Spleen (tissue), 11 donors: ENCODE data around the gene CFLAR. TPM values are rescaled to one million over a fixed set of nuclear protein-coding genes. Genes with fewer than 3 reads are reported as not detected.
"Not testable (repeated sequence)": the region's sequence is repeated elsewhere in the genome, so short reads cannot be mapped to it uniquely, and the experiment has no call there.

Experiments
- DNase-seq: peaks from one replicate; pipeline ENCODE4 v3.0.0-alpha.2; 2020
- H3K27ac ChIP-seq, 8 donors: fragments of 200-600 bp; sonication (generic) in 7 of 8; 1 replicate in 4 of 8; 2 replicates in 4 of 8; pipeline versions ENCODE4 v1.5.0 to v1.8.0; 2016 to 2021; ENCODE audit warnings: inconsistent platforms in 4 of 8, mild to moderate bottlenecking in 4 of 8, moderate library complexity in 1 of 8
- H3K27me3 ChIP-seq, 7 donors: fragments of 200-600 bp; sonication (generic) in 6 of 7; replicated peaks in 1 of 7; 1 replicate in 4 of 7; 2 replicates in 3 of 7; pipeline versions ENCODE4 v1.5.0 to v1.8.0; 2016 to 2021; ENCODE audit warnings: inconsistent platforms in 3 of 7, mild to moderate bottlenecking in 1 of 7
- H3K36me3 ChIP-seq, 6 donors: fragments of 200-600 bp; sonication (generic) in 5 of 6; 1 replicate in 4 of 6; 2 replicates in 2 of 6; pipeline versions ENCODE4 v1.5.0 to v1.8.0; 2016 to 2021; ENCODE audit warnings: inconsistent platforms in 2 of 6
- H3K4me1 ChIP-seq, 6 donors: fragments of 200-600 bp; sonication (generic) in 5 of 6; 1 replicate in 3 of 6; 2 replicates in 3 of 6; pipeline versions ENCODE4 v1.5.0 to v1.8.0; 2016 to 2021; ENCODE audit warnings: inconsistent platforms in 3 of 6
- H3K4me3 ChIP-seq, 8 donors: fragments of 200-600 bp; sonication (generic) in 7 of 8; 1 replicate in 4 of 8; 2 replicates in 4 of 8; pipeline versions ENCODE4 v1.5.0 to v1.8.0; 2016 to 2021; ENCODE audit warnings: inconsistent platforms in 4 of 8, mild to moderate bottlenecking in 4 of 8, moderate library complexity in 2 of 8
- H3K9me3 ChIP-seq, 8 donors: fragments of 200-600 bp; sonication (generic) in 7 of 8; 1 replicate in 4 of 8; 2 replicates in 4 of 8; pipeline versions ENCODE4 v1.5.0 to v1.8.0; 2016 to 2021; ENCODE audit warnings: inconsistent platforms in 4 of 8
- CTCF ChIP-seq, 11 experiments: fragments of 200-600 bp in 7 of 11; fragments of 450-650 bp in 4 of 11; sonication (generic) in 4 of 11; IDR thresholded peaks in 8 of 11; conservative IDR thresholded peaks in 3 of 11; 1 replicate in 7 of 11; 2 replicates in 4 of 11; pipeline versions ENCODE4 v1.4.0 to v1.8.0; 2016 to 2021; ENCODE audit warnings: antibody characterized with exemption in 11 of 11, inconsistent platforms in 4 of 11, mild to moderate bottlenecking in 1 of 11
- POLR2A ChIP-seq, 3 donors: fragments of 450-650 bp; IDR thresholded peaks; one replicate each; pipeline ENCODE4 v1.5.1; 2017; ENCODE audit warnings: antibody characterized with exemption in 3 of 3, mild to moderate bottlenecking in 1 of 3
- POLR2AphosphoS5 ChIP-seq, 3 donors: sonication (generic); formaldehyde crosslinking; IDR thresholded peaks; one replicate each; pipeline ENCODE4 v1.5.1; 2017; ENCODE audit warnings: antibody characterized with exemption in 3 of 3
- WGBS, 5 donors: extraction: QIAGEN DNeasy Blood & Tissue Kit in 3 of 5; methylation state at CpG; one replicate each; pipeline versions ENCODE4 v1.1.5 to v1.1.7; 2013 to 2018; 5-methylcytosine and 5-hydroxymethylcytosine counted together
- intact Hi-C: fragments of 100-400 bp; cut with DNase I; formaldehyde crosslinking; loops from one replicate; pipeline ENCODE4 v1.15.0; 2023; ENCODE audit warnings: low total_unique reads
- polyA plus RNA-seq, 3 donors: library from polyadenylated mRNA; stranded (reverse); fragments of 200-250 nt; gene quantifications; one replicate each; pipeline ENCODE4 v1.2.1, GENCODE V29; 2013
- total RNA-seq, 7 donors: library from RNA; depleted of rRNA in 3 of 7; stranded (reverse); fragments of >200 nt in 3 of 7; fragmentation: NEBNext Ultra II Directional in 4 of 7; extraction: Animal tissue kit (Norgen Biotek cat#: 25700) in 4 of 7; gene quantifications; one replicate each; pipeline versions ENCODE4 v1.1.0 to v1.2.1, GENCODE V29; 2016 to 2021
- donor health status: healthy with polysubstance abuse.
- donor health status: DM: no; HTN: no; CAD: no; lungs with moderate emphysema.
- donor health status: DM: no; HTN: no; CAD: no.
- donor health status: Bipolar disorder and iron deficiency.
- donor health status: healthy.
- donor health status: DM: no; HTN: no; CAD: no.
- donor health status: DM: yes; HTN: yes; CAD: no.

CFLAR gene
- total and polyA plus RNA-seq, 10 donors, result 64.0 to 511 (median 360) TPM

- Histone ChIP-seq H3K36me3 (peaks cover 0 to 27% (median 15%) of the 10 kb centered on the region in 6 donors), H3K27me3 (no peaks in the 10 kb centered on the region), H3K9me3 (no peaks in the 10 kb centered on the region), H3K4me1 (peaks cover 5 to 77% (median 56%) of the 10 kb centered on the region in 6 donors), H3K27ac (peak overlapping the region; percentile 1 to 86 (median 85)), H3K4me3 (peak overlapping the region; percentile 43 to 65 (median 53))
- intact Hi-C loops, result loop anchor here (2.0 kb wide), 1 partner anchor 49 kb away; no protein-coding TSS in a partner anchor
- TF ChIP-seq CTCF (IDR thresholded peaks at IDR 0.05 in 8 of 11, conservative IDR thresholded peaks at IDR 0.05 in 3 of 11), result no peak
- TF ChIP-seq POLR2AphosphoS5 (IDR thresholded peaks at IDR 0.05), result no peak
- no peak for TF ChIP-seq POLR2A (IDR thresholded peaks at IDR 0.05)
- DNase-seq, result no peak
- 1 to 7% (median 4%) methylated on average over 4 of the region's 4 CpGs for WGBS, 5 donors
These were observed 67.4 kb downstream of the CFLAR start for GRCh38 chr2:201183365-201183727.

- not testable (repeated sequence) for H3K27me3 ChIP-seq, DNase-seq, H3K9me3 ChIP-seq
- peaks cover 0 to 32% (median 17%) of the 10 kb centered on the region in 6 donors for H3K36me3 ChIP-seq
- intact Hi-C loops, result loop anchor here (2.0 kb wide), 1 partner anchor 49 kb away; no protein-coding TSS in a partner anchor
- peak overlapping the region; percentile 1 to 86 (median 85) for H3K27ac ChIP-seq
- peaks cover 5 to 82% (median 58%) of the 10 kb centered on the region in 6 donors for H3K4me1 ChIP-seq
- WGBS, 5 donors, result 13 to 23% (median 17%) methylated on average over 5 of the region's 5 CpGs
- H3K4me3 ChIP-seq, result peak overlapping the region; percentile 43 to 65 (median 53)
These were observed 67.9 kb downstream of the CFLAR start for GRCh38 chr2:201183835-201184234.

- Histone ChIP-seq H3K4me3 (peak overlapping the region; percentile 43 to 65 (median 53)), H3K4me1 (peaks cover 5 to 85% (median 60%) of the 10 kb centered on the region in 6 donors), H3K27ac (peak overlapping the region in 7 of 8 donors; percentile 72 to 86 (median 85)), H3K36me3 (peaks cover 0 to 36% (median 20%) of the 10 kb centered on the region in 6 donors)
- DNase-seq, H3K9me3 ChIP-seq, H3K27me3 ChIP-seq, intact Hi-C loops: not testable (repeated sequence)
- WGBS, 5 donors, result 13 to 31% (median 24%) methylated on average over 6 of the region's 6 CpGs
These were observed 68.3 kb downstream of the CFLAR start for GRCh38 chr2:201184248-201184647.

GRCh38 chr2:201185863-201186262 lies 69.9 kb downstream of the CFLAR start:
- Histone ChIP-seq H3K4me3 (peak overlapping the region in 6 of 8 donors; percentile 46 to 65 (median 54)), H3K27ac (peak overlapping the region; percentile 1 to 86 (median 74)), H3K36me3 (peaks cover 0 to 52% (median 21%) of the 10 kb centered on the region in 6 donors), H3K27me3 (no peaks in the 10 kb centered on the region), H3K9me3 (no peaks in the 10 kb centered on the region), H3K4me1 (peaks cover 12 to 92% (median 73%) of the 10 kb centered on the region in 6 donors)
- no peak for DNase-seq
- TF ChIP-seq POLR2AphosphoS5 (IDR thresholded peaks at IDR 0.05) (no peak), POLR2A (IDR thresholded peaks at IDR 0.05) (no peak), CTCF (IDR thresholded peaks at IDR 0.05 in 8 of 11, conservative IDR thresholded peaks at IDR 0.05 in 3 of 11) (no peak)
- intact Hi-C loops, result no loop called here
- WGBS, 5 donors, result 3 to 35% (median 13%) methylated on average over 4 of the region's 4 CpGs

- H3K36me3 ChIP-seq, result peaks cover 0 to 54% (median 21%) of the 10 kb centered on the region in 6 donors
These were observed 71.0 kb downstream of the CFLAR start for GRCh38 chr2:201186982-201187381.

More at GRCh38 chr2:201186982-201187381, 71.0 kb downstream of the CFLAR start:
- H3K9me3 ChIP-seq, result no peaks in the 10 kb centered on the region
- peaks cover 24 to 99% (median 85%) of the 10 kb centered on the region in 6 donors for H3K4me1 ChIP-seq
- H3K27ac ChIP-seq, result peak overlapping the region in 5 of 8 donors; percentile 58 to 86 (median 85)
- H3K4me3 ChIP-seq, result peak overlapping the region in 2 of 8 donors; percentile 4 to 65
- WGBS, 5 donors, result 81 to 92% (median 85%) methylated on average over 5 of the region's 5 CpGs
- no peaks in the 10 kb centered on the region for H3K27me3 ChIP-seq
- intact Hi-C loops, result no loop called here
- no peak for TF ChIP-seq CTCF (IDR thresholded peaks at IDR 0.05 in 8 of 11, conservative IDR thresholded peaks at IDR 0.05 in 3 of 11)
- TF ChIP-seq POLR2AphosphoS5 (IDR thresholded peaks at IDR 0.05), result no peak
- TF ChIP-seq POLR2A (IDR thresholded peaks at IDR 0.05), result no peak
- DNase-seq, result no peak
